OCI-LY7 (cell line): Measurements from ENCODE around the gene BCAN. TPM values are rescaled to one million over a fixed set of nuclear protein-coding genes. Genes with fewer than 3 reads are reported as not detected.

Experiments
- BruUV-seq: library from RNA; stranded (reverse); fragments of 400-500 nt; replicated peaks from 2 replicates; lab custom pipeline; 2021; lab: Mats Ljungman, UMichigan
- CTCF ChIA-PET: fragments of 300-600 bp; sonication (Branson Sonifier 250); formaldehyde crosslinking; loops from one replicate; lab custom pipeline; 2022; ENCODE audit warnings: antibody characterized with exemption; ENCODE audit not compliant: unreplicated experiment; lab: Charles Lee
- POLR2A ChIA-PET: fragments of 300-600 bp; sonication (Branson Sonifier 250); formaldehyde crosslinking; loops from one replicate; lab custom pipeline; 2022; ENCODE audit warnings: antibody characterized with exemption; lab: Charles Lee
- DNase-seq: peaks from one replicate; pipeline ENCODE4 v3.0.0-alpha.2; 2015; ENCODE audit warnings: low spot score
- H2AFZ ChIP-seq: fragments of 200-600 bp; sonication (generic), shearing (Covaris generic); 2 replicates; pipeline ENCODE4 v1.6.1; 2014; ENCODE audit warnings: mild to moderate bottlenecking, antibody characterized with exemption, low read length, moderate library complexity
- H3K27ac ChIP-seq: fragments of 200-600 bp; sonication (generic); 2 replicates; pipeline ENCODE4 v1.5.1; 2014; ENCODE audit warnings: mixed run types, low read depth, mild to moderate bottlenecking, moderate library complexity, low read length, inconsistent platforms; ENCODE audit not compliant: poor library complexity, severe bottlenecking
- H3K36me3 ChIP-seq: fragments of 200-600 bp; sonication (generic); 2 replicates; pipeline ENCODE4 v1.6.1; 2014; ENCODE audit warnings: mild to moderate bottlenecking, antibody characterized with exemption, low read length, moderate library complexity, mixed read lengths; ENCODE audit not compliant: insufficient read depth
- H3K4me1 ChIP-seq: fragments of 200-600 bp; sonication (generic); 2 replicates; pipeline ENCODE4 v1.5.1; 2014; ENCODE audit warnings: mild to moderate bottlenecking, low read length; ENCODE audit not compliant: insufficient read depth, poor library complexity, severe bottlenecking
- H3K4me2 ChIP-seq: fragments of 200-600 bp; sonication (generic); 2 replicates; pipeline ENCODE4 v1.6.1; 2014; ENCODE audit warnings: mild to moderate bottlenecking, low read length
- H3K4me3 ChIP-seq: fragments of 200-600 bp; sonication (generic); 2 replicates; pipeline ENCODE4 v1.5.1; 2014; ENCODE audit warnings: mild to moderate bottlenecking, low read depth, low read length; ENCODE audit not compliant: poor library complexity, severe bottlenecking
- H3K79me2 ChIP-seq: fragments of 200-600 bp; sonication (generic); 2 replicates; pipeline ENCODE4 v1.6.1; 2016; ENCODE audit warnings: low read depth, mild to moderate bottlenecking, low read length, moderate library complexity, mixed read lengths; ENCODE audit not compliant: insufficient read depth
- H3K9me2 ChIP-seq: fragments of 200-600 bp; sonication (generic); 2 replicates; pipeline ENCODE4 v1.6.1; 2016; ENCODE audit warnings: mild to moderate bottlenecking, low read length, mixed read lengths; ENCODE audit not compliant: insufficient read depth
- H3K9me3 ChIP-seq: fragments of 200-600 bp; sonication (generic); 2 replicates; pipeline ENCODE4 v1.6.1; 2014; ENCODE audit warnings: mild to moderate bottlenecking, mixed run types, low read length, mixed read lengths
- H4K20me1 ChIP-seq: fragments of 200-600 bp; sonication (generic); 2 replicates; pipeline ENCODE4 v1.6.1; 2014; ENCODE audit warnings: mild to moderate bottlenecking, antibody characterized with exemption, low read length, moderate library complexity, mixed read lengths; ENCODE audit not compliant: insufficient read depth
- EZH2phosphoT487 ChIP-seq: fragments of 200-600 bp; sonication (generic); IDR thresholded peaks from 2 replicates; pipeline ENCODE4 v1.6.1; 2018; ENCODE audit warnings: low read depth, borderline replicate concordance, mild to moderate bottlenecking, mixed run types, antibody characterized with exemption, low read length, moderate library complexity, mixed read lengths
- intact Hi-C: fragments of 100-400 bp; cut with micrococcal nuclease; formaldehyde crosslinking; loops from one replicate; pipeline ENCODE4 v1.10.0; 2022; ENCODE audit not compliant: unreplicated experiment
- total RNA-seq, 2 experiments: library from RNA; depleted of rRNA in 1 of 2; stranded (reverse); fragments of >200 nt in 1 of 2; shearing (Covaris generic) in 1 of 2; gene quantifications; 2 replicates each; pipeline ENCODE4 v1.2.3, GENCODE V29; 2014 to 2022
- TF ChIP-seq, protein P1 (sequence below): fragments of 200-600 bp; sonication (generic); conservative IDR thresholded peaks from 2 replicates; pipeline ENCODE4 v1.5.1; 2014; ENCODE audit warnings: mild to moderate bottlenecking, antibody characterized with exemption, low read length, moderate library complexity, mixed read lengths

Gene BCAN
- total RNA-seq, 2 experiments from 2014 or later, result not detected

DNA sequence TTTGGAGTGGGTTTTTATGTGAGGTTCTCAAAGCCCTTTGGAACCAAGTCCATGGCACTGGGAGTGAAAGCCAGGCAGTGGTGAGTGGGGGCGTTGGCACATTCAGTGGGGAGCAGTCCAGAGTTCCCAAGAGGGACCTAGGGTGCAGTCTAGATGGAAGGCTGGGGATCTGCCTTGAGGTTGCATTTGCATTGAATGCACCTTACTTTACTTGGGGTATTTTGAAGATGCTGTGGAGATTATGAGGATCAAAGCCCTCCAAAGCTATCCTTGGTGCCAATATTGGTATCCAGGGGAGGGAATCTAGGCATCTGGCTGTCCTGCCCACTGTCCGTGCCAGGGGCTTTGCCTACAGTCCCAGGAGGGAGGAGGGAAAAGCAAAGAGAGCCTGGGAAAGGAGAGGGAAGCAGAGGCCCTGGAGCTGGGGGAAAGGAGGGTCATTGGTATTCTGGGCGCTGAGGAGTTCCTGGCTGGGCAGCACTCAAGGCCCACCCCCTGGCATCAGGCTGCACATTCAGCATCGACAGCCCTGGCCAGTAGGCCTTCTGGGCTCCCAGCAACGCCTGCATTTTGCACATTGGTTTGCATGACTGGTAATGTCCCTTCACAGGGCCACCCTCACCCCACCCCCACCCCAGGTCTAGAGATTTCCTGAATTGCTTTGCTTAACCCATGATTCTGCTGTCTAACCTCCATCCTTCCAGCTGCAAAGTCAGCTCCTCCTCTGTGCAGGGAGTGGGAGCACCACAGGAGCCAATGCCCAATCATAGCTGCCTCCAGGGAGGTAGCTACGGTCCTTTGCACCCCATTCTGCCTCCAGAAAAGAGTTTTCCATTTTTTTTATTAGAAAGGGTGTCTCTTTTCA is 843 bp upstream of the BCAN start:
- Histone ChIP-seq H3K9me3 (no peaks in the 10 kb centered on the region), H3K9me2 (no peaks in the 10 kb centered on the region), H3K4me1 (no peaks in the 10 kb centered on the region), H3K79me2 (no peaks in the 10 kb centered on the region), H3K36me3 (no peaks in the 10 kb centered on the region), H3K4me2 (no peak overlapping the region), H3K4me3 (no peak overlapping the region), H2AFZ (no peak overlapping the region), H4K20me1 (no peaks in the 10 kb centered on the region), H3K27ac (no peak overlapping the region)
- intact Hi-C loops, result no loop called here
- BruUV-seq, result no TSS peak
- DNase-seq, result no peak
- ChIA-PET POLR2A (no interaction called here), CTCF (no interaction called here)
- TF ChIP-seq, protein P1, sequence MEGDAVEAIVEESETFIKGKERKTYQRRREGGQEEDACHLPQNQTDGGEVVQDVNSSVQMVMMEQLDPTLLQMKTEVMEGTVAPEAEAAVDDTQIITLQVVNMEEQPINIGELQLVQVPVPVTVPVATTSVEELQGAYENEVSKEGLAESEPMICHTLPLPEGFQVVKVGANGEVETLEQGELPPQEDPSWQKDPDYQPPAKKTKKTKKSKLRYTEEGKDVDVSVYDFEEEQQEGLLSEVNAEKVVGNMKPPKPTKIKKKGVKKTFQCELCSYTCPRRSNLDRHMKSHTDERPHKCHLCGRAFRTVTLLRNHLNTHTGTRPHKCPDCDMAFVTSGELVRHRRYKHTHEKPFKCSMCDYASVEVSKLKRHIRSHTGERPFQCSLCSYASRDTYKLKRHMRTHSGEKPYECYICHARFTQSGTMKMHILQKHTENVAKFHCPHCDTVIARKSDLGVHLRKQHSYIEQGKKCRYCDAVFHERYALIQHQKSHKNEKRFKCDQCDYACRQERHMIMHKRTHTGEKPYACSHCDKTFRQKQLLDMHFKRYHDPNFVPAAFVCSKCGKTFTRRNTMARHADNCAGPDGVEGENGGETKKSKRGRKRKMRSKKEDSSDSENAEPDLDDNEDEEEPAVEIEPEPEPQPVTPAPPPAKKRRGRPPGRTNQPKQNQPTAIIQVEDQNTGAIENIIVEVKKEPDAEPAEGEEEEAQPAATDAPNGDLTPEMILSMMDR, result no peak
- no peak for TF ChIP-seq EZH2phosphoT487

DNA sequence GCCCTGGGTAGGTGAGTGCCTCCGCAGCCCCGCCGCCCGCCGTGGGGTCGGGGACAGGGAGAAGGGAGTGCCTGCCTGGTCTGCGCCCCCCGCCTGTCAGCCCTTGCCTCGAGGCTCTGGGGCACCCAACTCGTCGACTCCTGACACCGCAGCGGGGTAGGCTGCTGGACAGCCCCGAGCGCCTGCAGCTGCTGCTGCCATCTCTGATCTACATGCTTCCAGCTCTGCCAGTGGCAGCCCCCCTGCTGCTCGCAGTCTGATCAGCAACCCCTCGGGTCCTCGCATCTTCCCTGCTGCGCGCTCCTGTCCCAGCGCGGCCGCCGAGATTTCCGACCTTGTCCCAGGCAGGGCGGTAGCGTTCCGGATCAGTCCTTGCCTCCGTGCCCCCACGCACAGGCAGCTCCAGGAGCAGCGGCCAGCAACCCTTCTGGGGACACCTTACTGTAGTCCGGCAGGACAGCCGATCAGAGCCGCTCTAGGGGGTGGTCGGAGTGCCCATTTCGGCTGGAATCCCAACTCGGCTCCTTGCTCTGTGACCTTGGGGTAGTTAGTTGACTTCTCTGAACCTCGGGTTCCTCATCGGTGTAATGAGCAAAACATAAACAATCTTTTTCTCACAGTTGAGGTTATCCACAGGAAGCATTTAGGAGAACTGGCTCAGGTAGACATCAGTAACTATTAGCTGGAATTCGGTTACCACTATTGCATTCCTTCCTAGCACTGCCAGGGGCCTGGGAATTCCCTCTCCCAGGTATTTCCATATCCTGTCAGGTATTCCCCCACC is 540 bp downstream of the BCAN start:
- H4K20me1 ChIP-seq, result no peaks in the 10 kb centered on the region
- DNase-seq, result no peak
- intact Hi-C loops, result no loop called here
- H3K9me2 ChIP-seq, result no peaks in the 10 kb centered on the region
- POLR2A ChIA-PET, result no interaction called here
- CTCF ChIA-PET, result no interaction called here
- BruUV-seq, result no TSS peak
- no peak overlapping the region for H3K4me3 ChIP-seq
- TF ChIP-seq EZH2phosphoT487, result no peak
- TF ChIP-seq, protein P1, result no peak
- H2AFZ ChIP-seq, result no peak overlapping the region
- H3K27ac ChIP-seq, result no peak overlapping the region
- H3K4me1 ChIP-seq, result no peaks in the 10 kb centered on the region
- no peaks in the 10 kb centered on the region for H3K9me3 ChIP-seq
- H3K36me3 ChIP-seq, result no peaks in the 10 kb centered on the region
- H3K79me2 ChIP-seq, result no peaks in the 10 kb centered on the region
- H3K4me2 ChIP-seq, result no peak overlapping the region
